ENCODE results near the gene PIEZO2. TPM values are rescaled to one million over a fixed set of nuclear protein-coding genes. Genes with fewer than 3 reads are reported as not detected.
A peak's percentile ranks its signal among the peaks of the same experiment; 100 is the strongest.
"Not testable (repeated sequence)": the region's sequence is repeated elsewhere in the genome, so short reads cannot be mapped to it uniquely, and the experiment has no call there.

The PIEZO2 gene
- 51.0 TPM for total RNA-seq

DNA sequence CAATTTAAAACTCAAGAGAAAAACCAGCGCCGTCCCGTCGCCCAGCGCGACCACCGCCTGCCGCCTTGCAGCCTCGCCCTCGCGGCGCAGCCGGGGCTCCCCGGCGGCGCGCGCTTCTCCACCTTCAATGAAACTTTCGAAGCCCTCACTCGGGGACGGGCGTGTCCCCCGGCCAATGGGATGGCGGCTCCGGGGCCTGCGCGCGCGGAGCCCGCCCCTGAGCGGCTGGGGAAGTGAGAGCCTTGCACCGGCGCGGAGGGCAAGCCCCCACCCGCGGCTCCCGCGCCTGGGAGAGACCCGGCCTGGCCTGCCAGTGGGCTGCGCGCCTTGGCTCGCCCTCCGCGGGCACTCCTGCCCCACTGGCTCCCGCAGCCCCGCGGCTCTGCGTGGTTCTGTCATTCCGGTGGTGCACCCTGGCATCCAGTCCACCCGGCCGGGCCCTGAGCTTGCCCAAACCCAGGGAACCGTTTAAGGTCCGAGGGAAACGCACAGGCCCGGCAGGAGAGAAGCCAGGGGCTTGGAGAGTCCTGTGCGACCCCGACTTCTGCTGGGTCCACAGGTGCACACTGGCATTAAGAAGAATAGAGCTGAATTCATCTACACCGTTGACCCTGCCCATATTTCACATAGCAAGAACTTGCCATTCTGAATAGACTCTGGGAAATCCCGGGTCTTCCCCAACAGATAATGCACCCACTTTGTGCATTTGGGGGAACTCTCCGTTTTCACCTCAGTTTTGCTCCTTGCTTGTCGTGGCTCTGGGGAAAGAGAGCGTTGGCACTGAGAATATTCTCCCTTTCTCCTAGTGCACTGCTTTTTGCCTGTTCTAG, at the start of gene PIEZO2:
PIEZO2 (minus strand) TSS at position 129 of the 830 bp plus-strand sequence. CDS start 981 bp downstream, outside the sequence.
- DNase-seq, result peak; percentile 39

DNA sequence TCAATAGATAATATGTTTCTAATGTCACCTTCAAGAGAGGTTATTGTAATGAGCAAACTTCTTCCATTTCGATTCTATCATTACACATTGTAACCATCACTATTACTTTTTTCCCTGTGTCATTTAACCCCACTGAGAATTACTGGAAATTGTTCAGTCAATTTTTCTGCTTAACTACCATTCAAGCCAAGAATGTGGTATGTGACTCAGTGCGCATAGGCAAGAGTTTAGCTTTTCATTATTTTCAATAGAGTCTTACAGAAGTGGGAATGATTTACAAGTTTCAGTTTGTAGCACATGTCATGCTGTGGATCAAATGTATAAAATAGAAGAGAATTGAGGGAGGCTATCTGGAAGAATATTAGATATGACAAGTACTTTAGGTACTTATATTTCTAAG, 34.3 kb upstream of the PIEZO2 start:
- no peak for DNase-seq

DNA sequence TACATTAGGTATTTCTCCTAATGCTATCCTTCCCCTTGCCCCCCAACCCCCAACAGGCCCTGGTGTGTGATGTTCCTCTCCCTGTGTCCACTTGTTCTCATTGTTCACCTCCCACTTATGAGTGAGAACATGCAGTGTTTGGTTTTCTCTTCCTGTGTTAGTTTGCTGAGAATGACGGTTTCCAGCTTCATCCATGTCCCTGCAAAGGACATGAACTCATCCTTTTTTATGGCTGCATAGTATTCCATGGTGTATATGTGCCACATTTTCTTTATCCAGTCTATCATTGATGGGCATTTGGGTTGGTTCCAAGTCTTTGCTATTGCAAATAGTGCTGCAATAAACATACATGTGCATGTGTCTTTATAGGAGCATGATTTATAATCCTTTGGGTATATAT, 32.3 kb upstream of the PIEZO2 start:
- not testable (repeated sequence) for DNase-seq

DNA sequence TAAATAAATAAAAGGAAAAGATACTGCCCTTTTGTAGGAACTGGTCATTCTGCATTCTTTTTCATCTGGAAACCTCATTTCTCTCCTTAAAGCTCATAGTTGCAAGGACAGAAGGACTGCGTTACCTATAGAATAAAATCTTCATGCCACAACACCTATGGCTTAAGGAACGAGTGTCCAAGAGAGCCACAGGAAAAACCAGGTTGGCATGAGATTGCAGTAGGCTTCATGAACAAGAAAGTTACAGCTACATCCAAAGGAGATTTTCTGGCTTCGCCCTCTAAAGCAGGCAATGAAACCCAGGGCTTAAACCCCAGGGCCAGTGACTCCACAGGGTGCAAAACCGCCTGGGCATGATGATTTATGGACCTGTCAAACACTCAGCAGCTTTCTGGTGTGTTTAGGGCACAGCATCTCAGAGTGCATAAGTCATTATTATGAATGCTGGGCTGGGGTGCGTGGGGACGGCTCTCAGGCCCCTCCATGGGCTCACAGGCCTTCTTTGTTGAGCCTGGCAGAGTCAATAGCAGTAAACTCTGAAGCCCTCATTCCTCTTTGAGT, 30.7 kb upstream of the PIEZO2 start:
- no peak for DNase-seq

DNA sequence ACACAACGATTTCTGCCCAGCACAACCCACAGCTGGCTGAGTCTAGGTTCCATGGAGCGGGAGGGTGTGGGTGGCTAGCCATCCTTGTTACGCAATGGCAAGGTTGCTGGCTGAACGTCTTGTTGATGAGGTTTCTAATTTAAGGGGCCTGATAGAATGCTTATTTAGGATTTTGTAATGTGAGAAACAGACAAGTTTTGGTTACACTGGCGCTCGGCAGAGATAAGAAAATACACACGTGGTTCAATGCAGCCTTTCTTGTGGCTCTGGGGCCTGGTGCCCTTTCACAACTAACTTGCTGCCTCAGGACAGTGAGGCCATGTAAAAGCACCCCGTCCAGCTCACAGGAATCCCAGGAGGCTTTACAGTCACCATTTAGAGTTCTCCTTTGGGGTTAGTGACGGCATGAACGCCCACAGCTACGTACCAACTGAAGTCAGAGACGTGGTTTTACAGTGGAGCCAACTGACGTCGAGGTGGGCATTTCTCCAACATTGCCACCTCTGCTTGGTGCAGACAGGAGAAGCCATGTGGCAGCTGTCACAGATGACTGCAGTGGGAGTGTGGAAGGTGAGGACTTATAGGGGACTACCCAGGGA, 29.7 kb upstream of the PIEZO2 start:
- no peak for DNase-seq

DNA sequence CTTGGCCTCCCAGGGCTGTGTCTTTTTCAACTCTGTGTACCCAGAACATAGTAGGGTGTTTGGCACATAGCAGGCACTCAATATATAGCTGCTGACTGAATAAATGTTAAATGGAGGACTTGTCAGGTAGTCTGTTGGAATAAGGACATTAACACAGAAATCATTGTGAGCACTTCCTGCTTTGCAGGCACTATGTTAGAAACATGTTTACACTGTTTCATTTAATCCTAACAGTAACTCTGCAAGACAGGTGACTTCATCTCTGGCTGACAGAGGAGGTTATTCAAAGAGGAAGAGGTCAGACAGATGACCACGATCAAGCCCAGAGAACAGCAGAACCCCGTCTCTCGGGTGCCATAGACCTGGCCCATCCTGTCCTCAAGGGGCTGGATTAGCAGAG, 28.0 kb upstream of the PIEZO2 start:
- DNase-seq, result no peak

DNA sequence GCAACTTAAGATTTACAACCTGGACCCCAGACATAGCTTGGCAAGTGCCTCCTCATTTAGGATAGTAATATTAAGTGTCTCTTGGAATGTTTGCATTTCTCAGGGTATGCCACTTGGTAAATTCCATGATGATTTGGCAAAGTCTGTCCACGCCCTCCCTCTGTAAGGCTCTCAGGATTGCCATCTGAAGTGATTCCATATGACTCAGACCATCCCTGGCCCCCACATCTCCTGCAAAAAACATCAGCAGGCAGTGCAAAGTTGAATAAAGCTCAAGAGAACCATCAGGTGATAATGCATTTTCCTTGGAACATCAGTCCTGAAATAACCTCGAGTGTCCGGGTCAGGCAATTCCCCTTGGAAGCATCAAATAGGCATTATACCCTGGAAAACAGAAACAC, 27.1 kb upstream of the PIEZO2 start:
- no peak for DNase-seq

DNA sequence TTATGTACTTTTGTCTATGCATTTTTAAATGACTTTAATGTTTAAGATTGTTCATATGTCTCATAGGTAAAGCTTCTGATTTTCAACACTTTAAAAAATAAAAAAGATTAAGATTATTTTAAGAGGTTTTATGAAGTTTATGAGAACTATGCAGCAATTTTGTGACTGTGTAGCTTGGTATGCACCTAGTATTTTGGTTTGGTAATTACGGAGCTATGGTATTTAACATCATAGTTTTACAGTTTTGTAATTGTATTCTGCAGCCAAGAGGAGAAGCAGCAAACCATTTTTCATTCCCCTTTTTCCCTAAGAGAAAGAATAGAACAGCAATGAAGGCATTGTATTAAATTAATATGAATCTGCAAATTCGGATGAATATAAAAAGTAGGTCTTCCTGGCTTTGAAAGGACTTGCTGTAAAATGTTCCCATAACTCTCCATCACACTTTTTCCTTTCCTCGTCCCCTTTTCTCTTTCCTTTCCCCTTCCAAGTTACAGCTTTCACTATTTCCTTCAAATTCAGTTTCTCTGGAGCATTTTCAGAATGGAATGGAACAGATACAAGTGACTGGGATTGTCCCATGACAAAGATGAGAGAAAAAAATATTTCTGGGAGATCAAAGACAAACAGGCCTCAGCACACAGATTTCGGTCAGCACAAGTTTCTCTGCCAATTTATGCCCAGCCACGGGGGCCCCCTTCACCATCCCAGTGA, 26.1 kb upstream of the PIEZO2 start:
- DNase-seq, result peak; percentile 52

DNA sequence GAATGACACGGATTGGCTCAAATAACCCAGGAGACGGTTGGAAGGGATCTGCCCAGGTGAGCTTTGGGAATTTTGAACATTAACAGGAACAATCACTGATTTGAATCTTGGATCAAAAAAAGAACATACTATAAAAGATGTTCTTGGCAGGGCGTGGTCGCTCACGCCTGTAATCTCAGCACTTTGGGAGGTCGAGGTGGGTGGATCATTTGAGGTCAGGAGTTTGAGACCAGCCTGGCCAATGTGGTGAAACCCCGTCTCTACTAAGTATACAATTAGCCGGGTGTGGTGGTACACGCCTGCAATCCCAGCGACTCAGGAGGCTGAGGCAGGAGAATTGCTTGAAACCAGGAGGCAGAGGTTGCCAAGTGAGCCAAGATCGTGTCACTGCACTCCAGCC, 24.8 kb upstream of the PIEZO2 start:
- DNase-seq, result not testable (repeated sequence)

DNA sequence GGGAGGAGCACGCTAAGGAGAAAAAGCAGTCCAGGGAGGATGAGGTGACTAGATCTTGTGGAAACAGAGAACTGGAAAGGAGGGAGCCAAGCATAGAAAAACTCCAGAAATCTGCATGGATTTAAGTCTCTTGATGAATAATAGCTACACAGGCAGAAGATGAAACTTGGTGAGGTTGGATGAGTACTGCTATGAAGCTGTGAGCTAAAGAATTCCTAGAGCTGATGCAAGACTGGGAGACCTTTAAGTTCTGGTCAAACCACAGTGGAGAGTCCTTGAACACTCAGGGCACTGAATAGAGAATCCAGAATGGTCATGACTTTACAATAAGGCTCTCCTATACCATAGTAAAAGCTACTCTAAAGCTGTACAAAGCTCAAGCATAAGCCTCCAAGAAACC, 18.4 kb upstream of the PIEZO2 start:
- DNase-seq, result no peak

DNA sequence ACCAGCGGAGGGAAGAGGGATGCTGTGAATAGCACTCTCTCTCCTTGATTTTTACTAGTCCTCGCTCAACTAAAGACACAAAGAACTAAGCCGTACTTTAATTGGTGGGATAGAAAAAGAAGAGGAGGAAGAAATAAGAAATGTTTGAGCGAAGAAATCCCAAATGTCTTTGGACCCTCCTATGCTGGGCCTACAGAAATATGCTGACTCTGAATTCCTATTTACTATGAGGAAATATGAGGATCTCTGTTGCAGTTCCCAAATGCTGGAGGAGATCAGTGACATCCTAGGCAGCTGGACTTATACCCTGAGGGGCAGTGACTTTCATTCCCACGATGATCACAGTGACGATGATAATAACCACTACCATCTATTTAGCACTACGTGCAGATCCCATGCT, 16.6 kb upstream of the PIEZO2 start:
- no peak for DNase-seq

DNA sequence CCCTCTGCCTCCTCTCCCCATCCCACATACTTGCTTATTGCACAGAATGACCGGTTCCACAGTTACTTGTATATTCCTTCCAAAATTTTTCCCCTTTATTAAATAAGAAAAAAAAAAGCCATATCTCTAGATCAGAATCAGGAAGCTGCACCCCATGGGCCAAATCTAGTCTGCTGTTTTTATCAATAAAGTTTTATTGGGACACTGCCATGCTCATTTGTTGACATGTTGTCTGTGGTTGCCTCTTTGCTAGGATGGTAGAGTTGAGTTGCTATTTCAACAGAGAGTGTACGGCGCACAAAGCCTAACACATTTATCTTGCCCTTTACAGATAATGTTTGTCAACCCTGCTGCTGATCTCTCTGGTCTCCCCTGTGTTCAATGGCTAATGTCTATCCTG, 15.8 kb upstream of the PIEZO2 start:
- DNase-seq, result no peak

DNA sequence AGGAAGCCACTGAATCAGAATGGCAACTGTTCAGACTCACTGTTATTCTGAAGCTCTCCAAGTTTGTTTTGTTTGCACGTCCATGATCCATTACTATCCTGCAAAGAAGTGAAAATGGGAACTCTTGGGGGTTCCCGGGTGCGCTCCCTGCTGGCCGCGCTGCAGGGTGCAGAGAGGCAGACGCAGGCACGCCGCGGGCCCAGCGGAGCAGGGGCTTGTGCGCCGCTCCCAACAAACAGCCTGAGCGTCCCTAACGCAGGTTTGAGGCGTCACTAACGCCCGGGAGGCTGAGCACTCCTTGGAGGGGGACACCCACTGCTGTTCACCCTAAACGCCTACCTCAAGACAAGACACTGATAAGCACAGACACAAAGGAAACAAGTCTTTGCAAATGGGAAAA, 14.3 kb upstream of the PIEZO2 start:
- DNase-seq, result no peak

DNA sequence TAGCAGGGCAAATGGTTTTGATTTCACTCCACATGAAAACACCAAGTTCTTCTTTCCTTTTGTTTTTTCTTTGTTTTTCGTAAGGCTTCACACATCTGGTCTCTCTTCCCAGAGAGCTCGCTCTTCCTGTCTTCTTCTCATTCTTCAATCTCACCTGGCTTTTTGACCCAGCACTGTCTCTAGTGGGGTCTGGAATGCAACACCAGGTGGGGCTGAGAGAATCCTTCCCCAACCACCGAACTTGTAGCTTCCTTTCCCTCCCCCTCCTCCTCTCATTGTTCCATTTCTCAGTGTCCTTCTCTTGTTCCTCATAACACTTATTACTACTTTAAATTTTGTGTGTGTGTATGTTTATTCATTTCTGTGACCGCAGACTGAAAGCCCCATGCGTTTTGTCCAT, 13.5 kb upstream of the PIEZO2 start:
- no peak for DNase-seq

DNA sequence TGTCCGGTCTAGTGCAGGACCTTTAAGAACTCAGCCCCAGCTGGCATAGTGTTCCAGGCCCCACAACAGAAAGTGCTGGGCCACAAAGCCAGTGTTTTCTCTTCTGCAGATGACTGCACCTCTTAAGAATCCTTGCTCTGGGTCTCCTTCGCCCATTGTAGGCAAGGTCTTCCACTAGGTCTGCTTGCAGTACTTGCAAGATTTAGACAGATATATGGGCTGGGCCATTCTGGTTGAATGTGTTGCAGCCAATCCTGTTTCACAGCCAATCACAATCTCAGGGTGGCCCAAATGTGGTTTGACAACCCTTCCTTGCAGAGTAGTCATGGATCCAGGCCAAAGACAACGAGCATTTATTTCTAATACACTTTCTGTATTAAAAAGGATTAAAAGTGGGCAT, 13.1 kb upstream of the PIEZO2 start:
- DNase-seq, result no peak

DNA sequence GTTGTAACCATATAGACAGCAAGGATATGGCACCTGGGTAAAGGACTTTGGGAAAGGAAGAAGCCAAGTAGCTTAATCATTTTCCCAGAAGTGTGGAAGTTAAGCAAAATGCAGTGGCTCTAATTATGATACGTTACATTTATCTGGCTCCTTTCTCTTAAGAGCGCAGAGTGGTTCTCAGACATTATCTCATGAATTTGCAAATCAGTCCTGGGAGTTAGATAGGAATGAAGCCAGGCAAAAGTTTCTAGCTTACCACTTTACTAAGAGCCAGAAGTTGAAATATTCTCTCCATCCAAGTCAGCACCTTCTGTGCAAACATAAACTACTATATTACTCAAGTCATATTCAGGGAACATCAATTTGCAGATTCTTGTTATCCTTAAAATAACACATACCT, 10.9 kb upstream of the PIEZO2 start:
- no peak for DNase-seq

DNA sequence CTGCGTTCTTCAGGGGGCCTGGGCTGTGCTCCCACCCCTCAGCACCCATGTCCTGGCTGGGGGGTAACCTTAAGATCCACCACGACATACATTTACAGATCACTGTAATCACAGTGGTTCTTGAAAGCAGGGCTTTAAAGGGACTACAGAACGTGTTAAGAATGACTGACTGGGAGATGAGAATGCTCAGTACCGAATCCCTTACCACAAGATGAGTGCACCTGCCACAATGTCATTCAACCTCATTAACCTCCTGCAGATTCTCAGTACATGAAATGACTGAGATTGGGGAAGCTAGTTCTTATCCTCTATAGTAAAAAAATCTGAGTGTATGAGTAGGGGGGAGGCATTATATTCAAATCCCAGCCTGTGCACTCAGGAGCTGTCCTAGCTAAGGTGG, 10.5 kb upstream of the PIEZO2 start:
- DNase-seq, result no peak

DNA sequence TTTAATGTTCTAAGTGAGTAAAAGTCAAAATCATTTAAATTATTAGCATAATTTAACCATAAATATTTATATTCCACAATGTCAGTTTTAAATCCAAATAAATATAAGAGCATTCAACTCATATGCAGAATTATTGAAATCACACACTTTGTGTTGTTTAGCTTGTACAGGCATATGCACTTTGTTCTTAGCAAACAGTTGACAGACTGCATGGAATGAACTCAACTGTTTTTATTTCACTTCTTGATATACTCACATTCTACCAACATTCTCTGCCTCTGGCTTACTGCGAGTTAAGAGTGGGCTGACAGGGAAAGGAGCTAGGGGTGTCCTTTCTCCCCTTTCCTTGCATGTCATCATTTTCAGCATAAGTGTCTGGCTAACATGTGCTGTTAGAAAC, 7.6 kb upstream of the PIEZO2 start:
- no peak for DNase-seq

DNA sequence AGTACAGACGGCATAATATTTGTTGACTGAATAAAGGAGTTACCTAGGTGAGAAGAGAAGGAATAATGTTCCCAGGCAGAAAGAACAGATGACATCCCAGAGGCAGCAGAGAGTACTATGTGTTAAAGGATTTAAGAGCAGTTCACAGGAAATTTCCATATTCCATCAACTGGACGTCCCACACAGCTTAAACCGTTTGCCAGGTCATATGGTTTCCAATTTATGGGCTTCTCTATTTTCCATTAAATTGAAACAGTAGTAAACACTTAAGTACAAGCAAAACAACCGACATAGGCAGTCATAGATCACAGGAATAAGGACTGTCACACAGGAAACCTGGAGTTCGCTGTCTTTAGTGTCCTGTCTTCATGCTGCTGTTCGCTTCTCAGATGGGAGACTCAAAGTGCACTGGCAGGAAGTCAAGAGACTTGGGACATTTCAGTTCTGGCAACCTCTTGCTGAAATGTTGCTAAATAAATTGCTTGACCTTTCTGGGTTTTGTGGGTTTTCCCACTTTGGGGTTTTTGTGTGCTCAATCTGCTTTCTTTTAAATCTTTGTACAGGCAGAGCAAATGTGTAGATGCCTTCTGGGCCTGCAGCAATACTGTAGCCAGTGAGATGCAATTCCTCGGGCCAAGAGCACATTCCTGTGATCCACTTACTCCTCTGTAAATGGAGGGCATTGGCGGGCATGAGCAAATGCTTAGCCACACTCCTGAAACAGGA, 5.8 kb upstream of the PIEZO2 start:
- DNase-seq, result no peak

DNA sequence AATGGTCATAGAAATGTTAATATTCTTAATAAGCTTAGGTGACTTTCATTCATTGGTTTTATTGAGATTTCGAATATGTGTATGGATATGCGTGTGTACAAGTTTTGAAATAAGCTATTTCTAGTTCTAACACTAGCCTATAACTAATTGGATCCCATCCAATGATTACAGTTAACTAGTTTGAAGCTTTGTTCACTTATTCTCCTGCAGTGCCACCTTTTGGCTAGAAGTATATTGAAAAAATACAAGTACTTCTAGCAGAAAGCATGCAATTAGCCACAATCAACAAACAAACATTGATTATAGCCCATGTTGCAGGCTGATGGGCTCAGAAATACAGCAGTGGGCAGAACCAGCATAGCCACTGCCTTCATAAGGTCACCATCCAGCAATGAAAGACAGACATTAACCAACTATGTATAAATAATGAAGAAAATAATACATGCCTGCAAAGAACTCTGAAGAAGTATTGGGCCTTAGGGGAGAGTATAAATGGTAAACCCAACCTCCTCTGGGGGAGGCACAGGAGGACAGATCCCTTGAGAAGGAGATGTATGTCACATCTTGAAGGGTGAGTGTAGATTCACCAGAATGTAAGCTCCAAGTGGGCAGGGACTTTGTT, 5.1 kb upstream of the PIEZO2 start:
- peak; percentile 44 for DNase-seq

DNA sequence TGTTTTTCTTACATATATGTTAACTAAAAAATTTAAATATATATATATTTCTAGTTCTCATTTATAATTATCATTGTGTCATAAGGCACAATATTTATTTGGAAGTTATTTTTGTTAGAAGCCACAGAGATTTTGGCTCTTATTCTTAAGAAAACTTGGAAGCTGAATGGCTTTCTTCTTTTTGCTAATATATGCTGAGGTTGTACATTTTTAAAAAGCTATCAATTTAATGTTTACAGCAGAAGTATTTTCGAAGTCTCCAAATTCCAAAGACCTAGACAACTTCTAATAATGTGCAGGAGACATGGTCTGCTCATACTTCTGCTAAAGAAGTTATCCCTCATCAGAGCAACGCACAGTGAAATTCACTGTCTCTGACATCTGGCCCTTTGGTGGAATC, 3.7 kb upstream of the PIEZO2 start:
- no peak for DNase-seq

DNA sequence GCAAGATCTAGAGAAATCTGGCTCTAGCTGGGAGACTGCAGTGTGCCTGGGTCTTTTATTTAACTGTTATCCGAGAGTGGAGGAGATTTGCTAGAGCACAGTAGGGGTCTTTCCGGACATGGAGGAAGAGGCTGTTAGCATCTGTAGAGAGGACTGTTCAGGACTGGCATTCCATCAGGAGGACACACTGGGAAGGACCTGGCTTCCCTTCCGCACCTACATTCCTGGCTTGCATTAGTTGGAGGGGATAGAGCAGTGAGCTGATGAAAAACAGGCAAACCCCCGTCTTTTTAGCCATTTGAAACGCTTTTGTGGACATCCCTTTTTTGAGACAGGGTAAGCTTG, 874 bp upstream of the PIEZO2 start:
- no peak for DNase-seq

All from skin of body (tissue), 2 donors.